ENCODE results near the gene GLI3.

GRCh38 chr7:42085531-42085930 is 151.5 kb downstream of the GLI3 start:
- TF ChIP-seq POLR2AphosphoS5 (IDR thresholded peaks at IDR 0.05; ENCODE audit: low read depth, low read length) (no peak), REST (IDR thresholded peaks at IDR 0.05; ENCODE audit: insufficient read depth in 1 of 2, low read depth in 2 of 2, low read length in 2 of 2) (no peak), SIN3A (IDR thresholded peaks at IDR 0.05; ENCODE audit: borderline replicate concordance, insufficient read depth, low read length) (no peak), TAF1 (IDR thresholded peaks at IDR 0.05; ENCODE audit: borderline replicate concordance, insufficient read depth, low read length) (no peak), FOXP2 (optimal IDR thresholded peaks at IDR 0.05; ENCODE audit: borderline replicate concordance, extremely low read depth, extremely low read length, insufficient read depth) (no peak)
